K562 (cell line): ENCODE results near the gene TSHZ1. TPM values are rescaled to one million over a fixed set of nuclear protein-coding genes. Genes with fewer than 3 reads are reported as not detected.

ENCODE experiments used
- HIVEP1 ChIP-seq: fragments of 250-450 bp; sonication (Bioruptor Pico); IDR thresholded peaks from 2 replicates; pipeline ENCODE4 v1.4.0; 2020; ENCODE audit warnings: mild to moderate bottlenecking
- ZNF780A ChIP-seq: fragments of 250-450 bp; sonication (Bioruptor Pico); IDR thresholded peaks from 2 replicates; pipeline ENCODE4 v1.5.0; 2021; ENCODE audit warnings: mild to moderate bottlenecking
- polyA plus RNA-seq, 8 experiments: library from polyadenylated mRNA; depleted of rRNA in 4 of 8; stranded (reverse) in 5 of 8; unstranded in 3 of 8; fragments of >200 nt; fragmentation: Nextera tagmentation in 2 of 8; fragmentation: Illumina TruSeq in 1 of 8; extraction: Ambion mirVana in 2 of 8; extraction: Trizol in 1 of 8; gene quantifications; 2 replicates each; pipeline versions ENCODE4 v1.2.1 to v1.2.3, GENCODE V29; 2011 to 2014; ENCODE audit warnings: inconsistent platforms in 1 of 8, missing spikeins in 1 of 8
- total RNA-seq, 7 experiments: library from RNA; depleted of rRNA in 6 of 7; stranded (reverse); fragments of >200 nt in 6 of 7; fragmentation: Illumina TruSeq in 2 of 7; extraction: Trizol in 2 of 7; gene quantifications; 2 replicates each; pipeline versions ENCODE4 v1.2.1 to v1.2.3, GENCODE V29; 2011 to 2021; ENCODE audit warnings: low replicate concordance in 1 of 7
- TF ChIP-seq, protein P1 (sequence below): sonication (generic); formaldehyde crosslinking; IDR thresholded peaks from 2 replicates; pipeline ENCODE4 v1.8.0; 2022; ENCODE audit warnings: missing genetic modification reagents, mild to moderate bottlenecking, borderline replicate concordance
- TF ChIP-seq, protein P2 (sequence below): fragments of 450-650 bp; IDR thresholded peaks from 2 replicates; pipeline ENCODE4 v1.6.1; 2016; ENCODE audit warnings: low read depth, mild to moderate bottlenecking, moderate library complexity
- TF ChIP-seq, protein P3 (sequence below), 2 experiments: fragments of 450-650 bp in 1 of 2; sonication (generic) in 1 of 2; formaldehyde crosslinking in 1 of 2; IDR thresholded peaks in 1 of 2; conservative IDR thresholded peaks in 1 of 2; 2 replicates each; pipeline versions ENCODE4 v1.6.1 to v1.8.1; 2016 to 2023; ENCODE audit warnings: mild to moderate bottlenecking in 2 of 2, moderate library complexity in 2 of 2, inconsistent platforms in 1 of 2, missing genetic modification reagents in 1 of 2

The TSHZ1 gene
- total and polyA plus RNA-seq, 9 of the 15 experiments (the other 6 are each of a cell fraction or from before 2014, with no cell fraction given): 1.1 to 7.2 (median 2.7) TPM

DNA sequence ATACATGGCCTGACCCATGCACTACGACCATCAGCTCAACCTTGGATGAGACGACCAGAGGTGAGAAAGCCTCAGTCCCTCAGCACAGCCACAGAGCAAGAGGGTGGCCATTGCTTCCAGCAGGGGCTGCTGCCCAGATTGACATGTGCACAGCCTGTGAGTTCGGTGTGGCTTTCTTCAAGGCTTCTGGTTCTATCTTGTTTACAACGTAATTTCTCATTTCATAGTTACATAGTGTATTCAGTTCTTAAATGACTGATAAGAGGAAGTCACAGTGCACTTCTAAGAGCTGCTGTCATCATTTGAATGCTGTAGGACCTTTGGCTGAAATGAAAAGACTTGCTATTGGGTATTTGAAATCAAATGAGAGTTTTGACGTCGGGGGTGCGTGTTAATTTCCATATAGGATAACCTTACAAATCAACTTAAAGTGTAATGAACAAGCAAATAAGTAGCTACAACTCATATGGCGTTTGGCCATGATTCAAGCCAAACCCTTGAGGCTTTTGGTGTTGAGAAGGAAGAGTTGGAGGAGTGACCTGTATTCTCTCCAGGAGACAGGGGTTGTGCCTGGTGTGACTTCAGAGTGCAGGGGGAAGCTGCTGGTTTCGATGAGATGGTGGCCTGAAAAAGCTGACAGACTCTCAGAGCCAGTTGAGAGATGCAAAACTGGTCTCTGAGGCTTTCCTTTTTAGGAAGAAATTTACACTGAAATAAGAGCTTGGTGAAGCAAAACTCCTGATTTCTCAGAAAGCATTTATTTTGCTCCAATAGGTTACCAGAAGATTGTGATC, 51.0 kb downstream of the TSHZ1 start (continued):
- TF ChIP-seq, protein P1, sequence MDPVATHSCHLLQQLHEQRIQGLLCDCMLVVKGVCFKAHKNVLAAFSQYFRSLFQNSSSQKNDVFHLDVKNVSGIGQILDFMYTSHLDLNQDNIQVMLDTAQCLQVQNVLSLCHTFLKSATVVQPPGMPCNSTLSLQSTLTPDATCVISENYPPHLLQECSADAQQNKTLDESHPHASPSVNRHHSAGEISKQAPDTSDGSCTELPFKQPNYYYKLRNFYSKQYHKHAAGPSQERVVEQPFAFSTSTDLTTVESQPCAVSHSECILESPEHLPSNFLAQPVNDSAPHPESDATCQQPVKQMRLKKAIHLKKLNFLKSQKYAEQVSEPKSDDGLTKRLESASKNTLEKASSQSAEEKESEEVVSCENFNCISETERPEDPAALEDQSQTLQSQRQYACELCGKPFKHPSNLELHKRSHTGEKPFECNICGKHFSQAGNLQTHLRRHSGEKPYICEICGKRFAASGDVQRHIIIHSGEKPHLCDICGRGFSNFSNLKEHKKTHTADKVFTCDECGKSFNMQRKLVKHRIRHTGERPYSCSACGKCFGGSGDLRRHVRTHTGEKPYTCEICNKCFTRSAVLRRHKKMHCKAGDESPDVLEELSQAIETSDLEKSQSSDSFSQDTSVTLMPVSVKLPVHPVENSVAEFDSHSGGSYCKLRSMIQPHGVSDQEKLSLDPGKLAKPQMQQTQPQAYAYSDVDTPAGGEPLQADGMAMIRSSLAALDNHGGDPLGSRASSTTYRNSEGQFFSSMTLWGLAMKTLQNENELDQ (CRISPR knock-in tag): no peak
- TF ChIP-seq, protein P2, sequence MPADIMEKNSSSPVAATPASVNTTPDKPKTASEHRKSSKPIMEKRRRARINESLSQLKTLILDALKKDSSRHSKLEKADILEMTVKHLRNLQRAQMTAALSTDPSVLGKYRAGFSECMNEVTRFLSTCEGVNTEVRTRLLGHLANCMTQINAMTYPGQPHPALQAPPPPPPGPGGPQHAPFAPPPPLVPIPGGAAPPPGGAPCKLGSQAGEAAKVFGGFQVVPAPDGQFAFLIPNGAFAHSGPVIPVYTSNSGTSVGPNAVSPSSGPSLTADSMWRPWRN: no peak
- TF ChIP-seq, protein P3, sequence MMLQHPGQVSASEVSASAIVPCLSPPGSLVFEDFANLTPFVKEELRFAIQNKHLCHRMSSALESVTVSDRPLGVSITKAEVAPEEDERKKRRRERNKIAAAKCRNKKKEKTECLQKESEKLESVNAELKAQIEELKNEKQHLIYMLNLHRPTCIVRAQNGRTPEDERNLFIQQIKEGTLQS (IDR thresholded peaks at IDR 0.05): no peak
- TF ChIP-seq, protein P3 (CRISPR knock-in tag; conservative IDR thresholded peaks at IDR 0.05): no peak
- no peak for TF ChIP-seq ZNF780A (CRISPR knock-in tag)
- no peak for TF ChIP-seq HIVEP1 (CRISPR knock-in tag)
